BJ (cell line): ENCODE results near the gene ABCC1. TPM values are rescaled to one million over a fixed set of nuclear protein-coding genes. Genes with fewer than 3 reads are reported as not detected.
"Not testable (repeated sequence)": the region's sequence is repeated elsewhere in the genome, so short reads cannot be mapped to it uniquely, and the experiment has no call there.

ENCODE experiments used
- CTCF ChIA-PET: fragments of 350-600 bp; formaldehyde crosslinking; extraction: SDS; loops from one replicate; lab custom pipeline; 2021; ENCODE audit warnings: antibody characterized with exemption, inconsistent platforms; lab: Yijun Ruan, JAX
- POLR2A ChIA-PET: fragments of 300-600 bp; sonication (Branson Sonifier 250); formaldehyde crosslinking; extraction: SDS; loops from one replicate; lab custom pipeline; 2021; ENCODE audit warnings: antibody characterized with exemption; lab: Charles Lee
- DNase-seq: peaks from one replicate; pipeline ENCODE4 v3.0.0-alpha.2; 2011; ENCODE audit warnings: low read depth
- H3K27me3 ChIP-seq: 2 replicates; pipeline ENCODE4 v1.6.0; 2011; ENCODE audit warnings: low read length; ENCODE audit not compliant: control insufficient read depth, insufficient read depth
- H3K36me3 ChIP-seq: 2 replicates; pipeline ENCODE4 v1.5.1; 2011; ENCODE audit warnings: low read length; ENCODE audit not compliant: control insufficient read depth, insufficient read depth
- H3K4me3 ChIP-seq: 2 replicates; pipeline ENCODE4 v1.5.1; 2011; ENCODE audit warnings: low read depth, mild to moderate bottlenecking, control low read depth, low read length
- polyA plus RNA-seq: library from polyadenylated mRNA; depleted of rRNA; stranded (reverse); fragments of >200 nt; gene quantifications from 2 replicates; pipeline ENCODE4 v1.2.3, GENCODE V29; 2011
- TF ChIP-seq, protein P1 (sequence below): IDR thresholded peaks from 2 replicates; pipeline ENCODE4 v1.5.1; 2011; ENCODE audit warnings: low read depth, mild to moderate bottlenecking, control low read depth, inconsistent platforms, low read length, moderate library complexity; ENCODE audit not compliant: insufficient read depth

Gene ABCC1
- polyA plus RNA-seq, 1 experiment = 27.3 TPM

DNA sequence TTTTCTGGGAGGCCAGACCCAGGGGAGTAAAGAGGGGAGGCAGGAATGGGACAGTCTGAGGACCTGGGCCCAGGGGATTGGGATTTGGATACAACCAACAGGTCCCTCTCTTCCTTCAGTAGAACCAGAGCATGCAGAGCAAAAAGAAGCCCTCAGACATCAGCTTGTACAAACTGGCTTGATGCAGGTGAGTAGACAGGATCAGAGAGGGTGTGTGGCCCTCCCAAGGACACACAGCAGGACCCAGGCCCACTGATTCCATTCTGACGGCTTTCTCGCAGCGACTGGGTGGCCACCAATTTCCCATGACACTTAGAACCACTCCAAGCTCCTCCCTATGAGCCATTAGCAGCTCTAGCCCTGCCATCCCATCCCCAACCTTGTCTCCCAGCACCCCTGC, 210.2 kb downstream of the ABCC1 start:
- TF ChIP-seq, protein P1, sequence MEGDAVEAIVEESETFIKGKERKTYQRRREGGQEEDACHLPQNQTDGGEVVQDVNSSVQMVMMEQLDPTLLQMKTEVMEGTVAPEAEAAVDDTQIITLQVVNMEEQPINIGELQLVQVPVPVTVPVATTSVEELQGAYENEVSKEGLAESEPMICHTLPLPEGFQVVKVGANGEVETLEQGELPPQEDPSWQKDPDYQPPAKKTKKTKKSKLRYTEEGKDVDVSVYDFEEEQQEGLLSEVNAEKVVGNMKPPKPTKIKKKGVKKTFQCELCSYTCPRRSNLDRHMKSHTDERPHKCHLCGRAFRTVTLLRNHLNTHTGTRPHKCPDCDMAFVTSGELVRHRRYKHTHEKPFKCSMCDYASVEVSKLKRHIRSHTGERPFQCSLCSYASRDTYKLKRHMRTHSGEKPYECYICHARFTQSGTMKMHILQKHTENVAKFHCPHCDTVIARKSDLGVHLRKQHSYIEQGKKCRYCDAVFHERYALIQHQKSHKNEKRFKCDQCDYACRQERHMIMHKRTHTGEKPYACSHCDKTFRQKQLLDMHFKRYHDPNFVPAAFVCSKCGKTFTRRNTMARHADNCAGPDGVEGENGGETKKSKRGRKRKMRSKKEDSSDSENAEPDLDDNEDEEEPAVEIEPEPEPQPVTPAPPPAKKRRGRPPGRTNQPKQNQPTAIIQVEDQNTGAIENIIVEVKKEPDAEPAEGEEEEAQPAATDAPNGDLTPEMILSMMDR = no peak
- no peaks in the 10 kb centered on the region for H3K36me3 ChIP-seq
- H3K4me3 ChIP-seq = no peak overlapping the region
- H3K27me3 ChIP-seq = peaks cover 2% of the 10 kb centered on the region; the same call in 1 of the 2 replicates
- DNase-seq = no peak
- ChIA-PET POLR2A (no interaction called here), CTCF (interaction anchor here (0.6 to 0.9 kb wide), 2 partner anchors 9 to 13 kb away, joined by 3 read pairs; no protein-coding TSS in a partner anchor)

DNA sequence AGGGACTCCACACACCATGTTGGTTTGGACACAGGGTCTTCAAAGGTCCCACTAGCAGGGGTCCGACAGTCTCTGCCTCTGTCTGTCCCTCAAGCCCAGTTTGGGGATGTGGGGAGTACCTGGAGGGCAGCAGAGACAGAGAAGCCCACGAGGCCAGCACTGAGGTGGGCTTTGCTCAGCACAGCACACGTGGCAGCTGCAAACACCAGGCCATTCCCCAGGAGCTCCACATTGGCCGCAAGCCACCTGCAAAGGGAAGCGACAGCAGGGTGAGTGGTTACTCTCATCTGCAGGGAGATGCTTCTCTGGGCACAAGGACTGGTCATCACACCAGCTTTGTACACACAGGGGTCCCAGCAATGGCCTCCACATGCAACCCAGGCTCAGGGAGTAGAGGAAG, 211.9 kb downstream of the ABCC1 start:
- Histone ChIP-seq H3K4me3 (no peak overlapping the region), H3K27me3 (peaks cover 2% of the 10 kb centered on the region; the same call in 1 of the 2 replicates), H3K36me3 (no peaks in the 10 kb centered on the region)
- ChIA-PET POLR2A (no interaction called here), CTCF (interaction anchor here (0.9 kb wide), 1 partner anchor 19 kb away, joined by 3 read pairs; no protein-coding TSS in a partner anchor)
- no peak for DNase-seq
- TF ChIP-seq, protein P1 = no peak

DNA sequence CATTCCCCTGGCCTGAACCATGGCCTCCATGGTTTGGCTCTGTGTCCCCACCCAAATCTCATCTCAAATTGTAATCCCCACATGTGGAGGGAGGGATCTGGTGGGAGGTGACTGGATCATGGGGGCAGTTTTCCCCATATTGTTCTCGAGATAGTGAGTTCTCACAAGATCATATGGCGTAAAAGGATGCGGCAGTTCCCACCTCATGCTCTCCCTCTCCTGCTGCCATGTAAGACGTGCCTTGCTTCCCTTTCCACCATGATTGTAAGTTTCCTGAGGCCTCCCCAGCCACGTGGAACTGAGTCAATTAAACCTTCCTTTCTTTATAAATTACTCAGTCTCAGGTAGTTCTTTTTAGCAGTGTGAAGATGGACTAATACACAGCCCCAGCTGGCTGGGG, 212.4 kb downstream of the ABCC1 start:
- CTCF ChIA-PET = interaction anchor here (0.9 kb wide), 1 partner anchor 19 kb away, joined by 3 read pairs; no protein-coding TSS in a partner anchor
- H3K36me3 ChIP-seq, POLR2A ChIA-PET, H3K27me3 ChIP-seq, DNase-seq, H3K4me3 ChIP-seq: not testable (repeated sequence)

DNA sequence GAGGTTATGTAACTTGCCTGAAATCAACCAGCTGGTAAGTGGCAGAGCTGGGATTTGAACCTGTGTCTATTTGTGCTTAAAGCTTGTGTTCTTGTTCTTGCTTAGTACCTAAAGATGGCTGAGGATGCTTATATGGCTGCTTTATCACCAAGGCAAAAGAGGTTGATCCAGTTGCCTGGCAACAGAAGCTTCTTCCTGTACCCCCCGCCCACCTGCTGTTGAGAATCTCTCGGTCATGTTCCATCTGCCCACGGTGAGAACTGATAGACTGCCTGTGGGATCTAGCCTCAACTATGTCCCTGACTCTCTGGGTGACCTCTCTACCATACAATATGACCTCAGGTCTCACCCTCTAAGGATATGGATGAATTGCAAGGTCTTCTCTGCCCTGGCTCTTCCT, 213.2 kb downstream of the ABCC1 start:
- Histone ChIP-seq H3K4me3 (no peak overlapping the region), H3K27me3 (peaks cover 2% of the 10 kb centered on the region; the same call in 1 of the 2 replicates), H3K36me3 (no peaks in the 10 kb centered on the region)
- TF ChIP-seq, protein P1 = no peak
- no peak for DNase-seq
- CTCF ChIA-PET = interaction anchor here (0.7 to 0.8 kb wide), 2 partner anchors 15 to 25 kb away, joined by 3 read pairs; no protein-coding TSS in a partner anchor
- POLR2A ChIA-PET = no interaction called here

DNA sequence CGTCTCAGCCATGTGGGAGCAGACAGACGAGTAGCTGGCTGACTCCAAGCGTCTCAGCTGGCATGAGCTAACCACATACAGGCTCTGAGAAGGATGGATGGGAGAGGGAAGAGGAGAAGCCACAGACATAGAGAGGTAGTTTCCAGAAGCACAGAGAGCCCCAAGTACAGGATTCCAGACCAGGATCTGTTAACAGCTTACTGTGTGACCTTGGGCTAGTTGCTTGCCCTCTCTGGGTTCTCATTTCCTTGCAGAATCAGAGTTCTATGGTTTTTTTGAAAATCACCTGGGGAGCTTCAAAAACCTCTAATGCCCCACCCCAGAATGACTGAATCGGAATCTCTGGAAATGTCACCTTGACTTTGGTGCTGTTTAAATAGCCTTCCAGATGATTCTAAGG, 213.7 kb downstream of the ABCC1 start:
- Histone ChIP-seq H3K36me3 (no peaks in the 10 kb centered on the region), H3K27me3 (peaks cover 2% of the 10 kb centered on the region; the same call in 1 of the 2 replicates), H3K4me3 (no peak overlapping the region)
- no peak for DNase-seq
- TF ChIP-seq, protein P1 = no peak
- CTCF ChIA-PET = interaction anchor here (0.7 to 0.8 kb wide), 2 partner anchors 14 to 24 kb away, joined by 3 read pairs; no protein-coding TSS in a partner anchor
- POLR2A ChIA-PET = no interaction called here

DNA sequence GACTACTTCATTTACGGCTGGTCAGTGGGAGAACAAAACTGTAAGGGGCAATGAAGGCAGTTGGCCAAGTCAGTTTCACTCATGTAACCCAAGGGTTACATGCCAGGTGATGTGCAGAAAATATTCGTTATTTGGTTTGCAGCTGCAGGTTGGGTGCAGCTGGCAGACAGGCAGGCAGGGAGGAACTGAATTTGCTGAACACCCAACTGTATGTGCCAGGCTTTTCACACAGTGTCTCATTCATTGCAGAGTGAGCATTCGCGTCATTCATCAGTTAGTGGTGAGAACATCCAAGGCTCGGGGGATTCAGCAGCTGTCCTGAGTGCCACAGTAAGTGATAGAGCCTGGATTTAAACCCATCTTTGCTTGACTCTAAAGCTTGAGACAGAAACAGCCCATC, 214.2 kb downstream of the ABCC1 start:
- TF ChIP-seq, protein P1 = no peak
- peaks cover 2% of the 10 kb centered on the region; the same call in 1 of the 2 replicates for H3K27me3 ChIP-seq
- no peak overlapping the region for H3K4me3 ChIP-seq
- CTCF ChIA-PET = interaction anchor here (0.8 kb wide), 1 partner anchor 24 kb away, joined by 3 read pairs; no protein-coding TSS in a partner anchor
- POLR2A ChIA-PET = no interaction called here
- no peak for DNase-seq
- no peaks in the 10 kb centered on the region for H3K36me3 ChIP-seq
